ENCODE measurements around the gene KLHL25.

- TF ChIP-seq, protein P1, sequence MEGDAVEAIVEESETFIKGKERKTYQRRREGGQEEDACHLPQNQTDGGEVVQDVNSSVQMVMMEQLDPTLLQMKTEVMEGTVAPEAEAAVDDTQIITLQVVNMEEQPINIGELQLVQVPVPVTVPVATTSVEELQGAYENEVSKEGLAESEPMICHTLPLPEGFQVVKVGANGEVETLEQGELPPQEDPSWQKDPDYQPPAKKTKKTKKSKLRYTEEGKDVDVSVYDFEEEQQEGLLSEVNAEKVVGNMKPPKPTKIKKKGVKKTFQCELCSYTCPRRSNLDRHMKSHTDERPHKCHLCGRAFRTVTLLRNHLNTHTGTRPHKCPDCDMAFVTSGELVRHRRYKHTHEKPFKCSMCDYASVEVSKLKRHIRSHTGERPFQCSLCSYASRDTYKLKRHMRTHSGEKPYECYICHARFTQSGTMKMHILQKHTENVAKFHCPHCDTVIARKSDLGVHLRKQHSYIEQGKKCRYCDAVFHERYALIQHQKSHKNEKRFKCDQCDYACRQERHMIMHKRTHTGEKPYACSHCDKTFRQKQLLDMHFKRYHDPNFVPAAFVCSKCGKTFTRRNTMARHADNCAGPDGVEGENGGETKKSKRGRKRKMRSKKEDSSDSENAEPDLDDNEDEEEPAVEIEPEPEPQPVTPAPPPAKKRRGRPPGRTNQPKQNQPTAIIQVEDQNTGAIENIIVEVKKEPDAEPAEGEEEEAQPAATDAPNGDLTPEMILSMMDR (IDR thresholded peaks at IDR 0.05; ENCODE audit: poor library complexity), result no peak
- no peak for TF ChIP-seq EZH2phosphoT487 (IDR thresholded peaks at IDR 0.05; ENCODE audit: low read depth, severe bottlenecking, unreplicated experiment)
Measured at GRCh38 chr15:85789496-85789875, 5.2 kb downstream of the KLHL25 start.

All from hepatocyte (in vitro differentiated cells).